ENCODE results near the gene ANKRD11.
"Not testable (repeated sequence)": the region's sequence is repeated elsewhere in the genome, so short reads cannot be mapped to it uniquely, and the experiment has no call there.

ANKRD11 gene

GRCh38 chr16:89384282-89384681 is 106.1 kb downstream of the ANKRD11 start:
- Histone ChIP-seq H3K4me2 (ENCODE audit: low read length) (no peak overlapping the region), H3K4me1 (ENCODE audit: control insufficient read depth, low read depth, low read length) (peaks cover 5% of the 10 kb centered on the region), H4K8ac (ENCODE audit: low read depth, low read length) (no peak overlapping the region), H3K18ac (ENCODE audit: low read length) (no peak overlapping the region), H3K79me2 (ENCODE audit: control insufficient read depth, insufficient read depth, low read length) (peaks cover 95% of the 10 kb centered on the region), H4K5ac (ENCODE audit: low read length) (no peak overlapping the region), H2BK120ac (ENCODE audit: low read depth, low read length) (no peak overlapping the region), H3K4ac (ENCODE audit: low read depth, low read length) (no peak overlapping the region), H2AK5ac (ENCODE audit: low read length) (no peak overlapping the region), H3K27ac (ENCODE audit: low read depth, low read length) (no peak overlapping the region), H3K79me1 (ENCODE audit: low read length) (peaks cover 14% of the 10 kb centered on the region), H3K56ac (ENCODE audit: low read length) (no peak overlapping the region), H3K27me3 (ENCODE audit: insufficient read depth, low read length, poor library complexity) (no peaks in the 10 kb centered on the region), H3K9ac (ENCODE audit: low read length) (no peak overlapping the region), H3K36me3 (ENCODE audit: control insufficient read depth, insufficient read depth, low read length) (no peaks in the 10 kb centered on the region), H2BK5ac (ENCODE audit: low read length) (no peak overlapping the region), H3K4me3 (ENCODE audit: low read length) (no peak overlapping the region), H2BK15ac (replicated peaks; ENCODE audit: low read depth) (no peak overlapping the region), H3K23ac (ENCODE audit: low read length) (no peak overlapping the region)
- WGBS (ENCODE audit: extremely low coverage, insufficient coverage, low lambda C conversion rate), result no CpG with 5 or more reads among the region's 12 CpGs
- DNase-seq, result no peak

- Histone ChIP-seq H3K4me2 (ENCODE audit: low read length) (no peak overlapping the region), H3K56ac (ENCODE audit: low read length) (peak overlapping the region; percentile 72), H3K79me2 (ENCODE audit: control insufficient read depth, insufficient read depth, low read length) (peaks cover 95% of the 10 kb centered on the region), H3K27ac (ENCODE audit: low read depth, low read length) (peak overlapping the region; percentile 30), H3K4me1 (ENCODE audit: control insufficient read depth, low read depth, low read length) (peaks cover 5% of the 10 kb centered on the region), H3K36me3 (ENCODE audit: control insufficient read depth, insufficient read depth, low read length) (no peaks in the 10 kb centered on the region), H4K8ac (ENCODE audit: low read depth, low read length) (no peak overlapping the region), H2BK15ac (replicated peaks; ENCODE audit: low read depth) (no peak overlapping the region), H2BK5ac (ENCODE audit: low read length) (no peak overlapping the region), H3K4me3 (ENCODE audit: low read length) (no peak overlapping the region), H3K9ac (ENCODE audit: low read length) (peak overlapping the region; percentile 28), H3K79me1 (ENCODE audit: low read length) (peaks cover 13% of the 10 kb centered on the region), H3K27me3 (ENCODE audit: insufficient read depth, low read length, poor library complexity) (no peaks in the 10 kb centered on the region), H4K5ac (ENCODE audit: low read length) (no peak overlapping the region), H3K23ac (ENCODE audit: low read length) (no peak overlapping the region), H2AK5ac (ENCODE audit: low read length) (no peak overlapping the region), H2BK120ac (ENCODE audit: low read depth, low read length) (no peak overlapping the region), H3K18ac (ENCODE audit: low read length) (no peak overlapping the region), H3K4ac (ENCODE audit: low read depth, low read length) (no peak overlapping the region)
- no CpG with 5 or more reads among the region's 29 CpGs for WGBS (ENCODE audit: extremely low coverage, insufficient coverage, low lambda C conversion rate)
- peak; percentile 88 for DNase-seq
These were observed 107.0 kb downstream of the ANKRD11 start for GRCh38 chr16:89383095-89384003.

GRCh38 chr16:89382555-89382954 is 107.8 kb downstream of the ANKRD11 start:
- H3K4me3 ChIP-seq (ENCODE audit: low read length); H3K9ac ChIP-seq (ENCODE audit: low read length); H2BK5ac ChIP-seq (ENCODE audit: low read length); H4K5ac ChIP-seq (ENCODE audit: low read length); H3K4me1 ChIP-seq (ENCODE audit: control insufficient read depth, low read depth, low read length); H3K27ac ChIP-seq (ENCODE audit: low read depth, low read length); H2BK120ac ChIP-seq (ENCODE audit: low read depth, low read length); H3K4me2 ChIP-seq (ENCODE audit: low read length); H3K23ac ChIP-seq (ENCODE audit: low read length); H4K8ac ChIP-seq (ENCODE audit: low read depth, low read length); H3K18ac ChIP-seq (ENCODE audit: low read length); H2AK5ac ChIP-seq (ENCODE audit: low read length); H3K4ac ChIP-seq (ENCODE audit: low read depth, low read length); H3K27me3 ChIP-seq (ENCODE audit: insufficient read depth, low read length, poor library complexity); H3K36me3 ChIP-seq (ENCODE audit: control insufficient read depth, insufficient read depth, low read length); H2BK15ac ChIP-seq (replicated peaks; ENCODE audit: low read depth); DNase-seq: not testable (repeated sequence)
- Histone ChIP-seq H3K79me1 (ENCODE audit: low read length) (peaks cover 13% of the 10 kb centered on the region), H3K79me2 (ENCODE audit: control insufficient read depth, insufficient read depth, low read length) (peaks cover 95% of the 10 kb centered on the region), H3K56ac (ENCODE audit: low read length) (peak overlapping the region; percentile 25)
- WGBS (ENCODE audit: extremely low coverage, insufficient coverage, low lambda C conversion rate), result no CpG with 5 or more reads among the region's 5 CpGs

GRCh38 chr16:89381788-89382187 is 108.6 kb downstream of the ANKRD11 start:
- Histone ChIP-seq H3K9ac (ENCODE audit: low read length) (no peak overlapping the region), H3K79me2 (ENCODE audit: control insufficient read depth, insufficient read depth, low read length) (peaks cover 98% of the 10 kb centered on the region), H2BK5ac (ENCODE audit: low read length) (no peak overlapping the region), H3K23ac (ENCODE audit: low read length) (no peak overlapping the region), H3K79me1 (ENCODE audit: low read length) (peaks cover 14% of the 10 kb centered on the region), H3K18ac (ENCODE audit: low read length) (no peak overlapping the region), H3K4me1 (ENCODE audit: control insufficient read depth, low read depth, low read length) (peaks cover 5% of the 10 kb centered on the region), H4K8ac (ENCODE audit: low read depth, low read length) (no peak overlapping the region), H3K4me2 (ENCODE audit: low read length) (no peak overlapping the region), H3K56ac (ENCODE audit: low read length) (no peak overlapping the region), H2BK15ac (replicated peaks; ENCODE audit: low read depth) (no peak overlapping the region), H4K5ac (ENCODE audit: low read length) (no peak overlapping the region), H2BK120ac (ENCODE audit: low read depth, low read length) (no peak overlapping the region), H3K36me3 (ENCODE audit: control insufficient read depth, insufficient read depth, low read length) (no peaks in the 10 kb centered on the region), H3K4ac (ENCODE audit: low read depth, low read length) (no peak overlapping the region), H2AK5ac (ENCODE audit: low read length) (no peak overlapping the region), H3K27ac (ENCODE audit: low read depth, low read length) (no peak overlapping the region), H3K27me3 (ENCODE audit: insufficient read depth, low read length, poor library complexity) (no peaks in the 10 kb centered on the region), H3K4me3 (ENCODE audit: low read length) (no peak overlapping the region)
- DNase-seq, result no peak
- no CpG with 5 or more reads among the region's 14 CpGs for WGBS (ENCODE audit: extremely low coverage, insufficient coverage, low lambda C conversion rate)

- H3K9ac ChIP-seq (ENCODE audit: low read length), result no peak overlapping the region
- H3K56ac ChIP-seq (ENCODE audit: low read length), result no peak overlapping the region
- H3K4me1 ChIP-seq (ENCODE audit: control insufficient read depth, low read depth, low read length), result peaks cover 5% of the 10 kb centered on the region
- no peak overlapping the region for H3K4ac ChIP-seq (ENCODE audit: low read depth, low read length)
- H3K4me2 ChIP-seq (ENCODE audit: low read length), result no peak overlapping the region
- no peak overlapping the region for H3K4me3 ChIP-seq (ENCODE audit: low read length)
- no peak overlapping the region for H3K27ac ChIP-seq (ENCODE audit: low read depth, low read length)
- no peak overlapping the region for H2BK5ac ChIP-seq (ENCODE audit: low read length)
- H3K18ac ChIP-seq (ENCODE audit: low read length), result no peak overlapping the region
- H2BK15ac ChIP-seq (replicated peaks; ENCODE audit: low read depth), result no peak overlapping the region
- no peak overlapping the region for H3K23ac ChIP-seq (ENCODE audit: low read length)
- H3K79me1 ChIP-seq (ENCODE audit: low read length), result peaks cover 14% of the 10 kb centered on the region
- no peak for DNase-seq
- no CpG with 5 or more reads among the region's 15 CpGs for WGBS (ENCODE audit: extremely low coverage, insufficient coverage, low lambda C conversion rate)
- H4K5ac ChIP-seq (ENCODE audit: low read length), result no peak overlapping the region
- no peak overlapping the region for H2AK5ac ChIP-seq (ENCODE audit: low read length)
- peaks cover 98% of the 10 kb centered on the region for H3K79me2 ChIP-seq (ENCODE audit: control insufficient read depth, insufficient read depth, low read length)
- no peak overlapping the region for H2BK120ac ChIP-seq (ENCODE audit: low read depth, low read length)
- H3K36me3 ChIP-seq (ENCODE audit: control insufficient read depth, insufficient read depth, low read length), result no peaks in the 10 kb centered on the region
- no peaks in the 10 kb centered on the region for H3K27me3 ChIP-seq (ENCODE audit: insufficient read depth, low read length, poor library complexity)
- no peak overlapping the region for H4K8ac ChIP-seq (ENCODE audit: low read depth, low read length)
These were observed 109.7 kb downstream of the ANKRD11 start for GRCh38 chr16:89380681-89381080.
